Vagina (tissue), 2 donors: ENCODE data around the gene ZMIZ1. TPM values are rescaled to one million over a fixed set of nuclear protein-coding genes. Genes with fewer than 3 reads are reported as not detected.

Experiments
- DNase-seq, 2 donors: peaks; one replicate each; pipeline ENCODE4 v3.0.0-alpha.2; 2017; ENCODE audit errors: extremely low spot score in 2 of 2
- H3K27ac ChIP-seq: fragments of 200-600 bp; sonication (generic); one replicate; pipeline ENCODE4 v1.5.1; 2019
- H3K27me3 ChIP-seq: fragments of 200-600 bp; sonication (generic); one replicate; pipeline ENCODE4 v1.5.1; 2019
- H3K36me3 ChIP-seq, 2 donors: fragments of 200-600 bp; sonication (generic); one replicate each; pipeline ENCODE4 v1.5.1; 2017 to 2019
- H3K4me1 ChIP-seq: fragments of 200-600 bp; sonication (generic); one replicate; pipeline ENCODE4 v1.5.1; 2019
- H3K4me3 ChIP-seq, 2 donors: fragments of 200-600 bp; sonication (generic); 1 replicate in 1 of 2; 2 replicates in 1 of 2; pipeline ENCODE4 v1.5.1; 2016 to 2019
- H3K9me3 ChIP-seq: fragments of 200-600 bp; sonication (generic); one replicate; pipeline ENCODE4 v1.5.1; 2019
- POLR2A ChIP-seq, 2 donors: fragments of 450-650 bp; IDR thresholded peaks; one replicate each; pipeline ENCODE4 v1.6.1; 2017; ENCODE audit warnings: antibody characterized with exemption in 2 of 2, mild to moderate bottlenecking in 2 of 2, moderate library complexity in 2 of 2
- POLR2AphosphoS5 ChIP-seq, 2 donors: sonication (generic); formaldehyde crosslinking; IDR thresholded peaks; one replicate each; pipeline ENCODE4 v1.9.0; 2017; ENCODE audit warnings: antibody characterized with exemption in 2 of 2, mild to moderate bottlenecking in 2 of 2, low read depth in 1 of 2; ENCODE audit not compliant: insufficient read depth in 1 of 2
- intact Hi-C: fragments of 100-400 bp; cut with DNase I; formaldehyde crosslinking; loops from one replicate; pipeline ENCODE4 v1.15.1; 2023
- total RNA-seq: library from RNA; depleted of rRNA; stranded (reverse); fragments of >200 nt; gene quantifications from one replicate; pipeline ENCODE4 v1.2.3, GENCODE V29; 2016
- TF ChIP-seq, protein P1 (sequence below), 3 experiments: fragments of 450-650 bp in 2 of 3; fragments of 200-600 bp in 1 of 3; sonication (generic) in 1 of 3; IDR thresholded peaks; one replicate each; pipeline ENCODE4 v1.5.1; 2017 to 2019; ENCODE audit warnings: antibody characterized with exemption in 3 of 3, mild to moderate bottlenecking in 2 of 3, moderate library complexity in 2 of 3

The ZMIZ1 gene
- total RNA-seq, 1 donor from 2014 or later, result 61.4 TPM

DNA sequence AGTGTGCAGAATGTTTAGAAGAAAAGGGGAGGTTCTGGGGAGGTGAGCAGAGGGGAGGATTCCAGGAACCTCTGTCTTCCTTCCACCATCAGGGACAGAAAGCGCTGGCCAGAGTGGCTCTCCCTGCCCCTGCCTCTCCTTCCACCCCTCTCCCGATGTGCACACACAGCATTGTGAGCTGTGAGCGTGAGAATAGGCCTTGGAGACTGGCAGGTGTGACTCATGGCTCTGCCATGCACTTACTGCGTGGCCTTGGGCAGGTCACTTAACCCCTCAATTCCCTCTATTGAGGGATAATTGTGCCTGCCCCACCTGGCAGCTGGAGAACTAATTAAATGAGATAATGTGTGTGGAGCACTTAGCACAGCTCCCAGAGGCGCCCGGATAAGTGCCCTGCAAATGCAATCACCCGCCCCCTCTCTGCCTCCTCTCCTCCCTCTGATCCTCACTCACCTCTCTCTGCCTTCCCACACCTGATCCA, 115.4 kb downstream of the ZMIZ1 start:
- Histone ChIP-seq H3K9me3 (no peaks in the 10 kb centered on the region), H3K4me1 (peaks cover 100% of the 10 kb centered on the region), H3K27ac (peak overlapping the region; percentile 73), H3K27me3 (no peaks in the 10 kb centered on the region), H3K36me3 (no peaks in the 10 kb centered on the region), H3K4me3 (no peak overlapping the region)
- no peak for TF ChIP-seq POLR2A (IDR thresholded peaks at IDR 0.05)
- DNase-seq, result no peak
- intact Hi-C loops, result no loop called here

DNA sequence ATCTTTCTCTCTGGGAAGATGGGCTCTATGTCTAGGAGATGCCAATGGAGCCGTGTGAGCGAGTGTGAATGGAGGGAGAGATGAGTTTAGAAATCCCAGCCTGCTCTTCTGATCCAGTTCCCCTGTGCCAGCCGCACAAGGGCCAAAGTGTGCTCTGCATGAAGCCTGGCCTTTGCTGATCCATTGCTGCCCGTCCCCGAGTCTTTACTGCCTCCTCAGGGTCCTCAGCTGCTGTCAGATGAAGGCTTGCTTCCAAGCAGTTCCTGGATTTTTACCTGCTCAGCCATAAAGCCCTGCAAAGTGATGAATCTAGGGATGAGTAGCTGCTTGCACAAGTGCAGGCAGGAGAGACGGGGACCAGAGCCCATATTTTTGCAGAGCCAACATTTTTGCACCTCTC, 115.9 kb downstream of the ZMIZ1 start:
- H3K4me1 ChIP-seq, result peaks cover 100% of the 10 kb centered on the region
- DNase-seq, result no peak
- H3K36me3 ChIP-seq, result no peaks in the 10 kb centered on the region
- TF ChIP-seq POLR2AphosphoS5 (IDR thresholded peaks at IDR 0.05; ENCODE audit: insufficient read depth in 1 of 2, low read depth in 1 of 2) (no peak), POLR2A (IDR thresholded peaks at IDR 0.05) (no peak)
- TF ChIP-seq, protein P1, sequence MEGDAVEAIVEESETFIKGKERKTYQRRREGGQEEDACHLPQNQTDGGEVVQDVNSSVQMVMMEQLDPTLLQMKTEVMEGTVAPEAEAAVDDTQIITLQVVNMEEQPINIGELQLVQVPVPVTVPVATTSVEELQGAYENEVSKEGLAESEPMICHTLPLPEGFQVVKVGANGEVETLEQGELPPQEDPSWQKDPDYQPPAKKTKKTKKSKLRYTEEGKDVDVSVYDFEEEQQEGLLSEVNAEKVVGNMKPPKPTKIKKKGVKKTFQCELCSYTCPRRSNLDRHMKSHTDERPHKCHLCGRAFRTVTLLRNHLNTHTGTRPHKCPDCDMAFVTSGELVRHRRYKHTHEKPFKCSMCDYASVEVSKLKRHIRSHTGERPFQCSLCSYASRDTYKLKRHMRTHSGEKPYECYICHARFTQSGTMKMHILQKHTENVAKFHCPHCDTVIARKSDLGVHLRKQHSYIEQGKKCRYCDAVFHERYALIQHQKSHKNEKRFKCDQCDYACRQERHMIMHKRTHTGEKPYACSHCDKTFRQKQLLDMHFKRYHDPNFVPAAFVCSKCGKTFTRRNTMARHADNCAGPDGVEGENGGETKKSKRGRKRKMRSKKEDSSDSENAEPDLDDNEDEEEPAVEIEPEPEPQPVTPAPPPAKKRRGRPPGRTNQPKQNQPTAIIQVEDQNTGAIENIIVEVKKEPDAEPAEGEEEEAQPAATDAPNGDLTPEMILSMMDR (IDR thresholded peaks at IDR 0.05), result no peak
- H3K4me3 ChIP-seq, result no peak overlapping the region
- no peaks in the 10 kb centered on the region for H3K9me3 ChIP-seq
- intact Hi-C loops, result no loop called here
- H3K27ac ChIP-seq, result peak overlapping the region; percentile 73
- H3K27me3 ChIP-seq, result no peaks in the 10 kb centered on the region

DNA sequence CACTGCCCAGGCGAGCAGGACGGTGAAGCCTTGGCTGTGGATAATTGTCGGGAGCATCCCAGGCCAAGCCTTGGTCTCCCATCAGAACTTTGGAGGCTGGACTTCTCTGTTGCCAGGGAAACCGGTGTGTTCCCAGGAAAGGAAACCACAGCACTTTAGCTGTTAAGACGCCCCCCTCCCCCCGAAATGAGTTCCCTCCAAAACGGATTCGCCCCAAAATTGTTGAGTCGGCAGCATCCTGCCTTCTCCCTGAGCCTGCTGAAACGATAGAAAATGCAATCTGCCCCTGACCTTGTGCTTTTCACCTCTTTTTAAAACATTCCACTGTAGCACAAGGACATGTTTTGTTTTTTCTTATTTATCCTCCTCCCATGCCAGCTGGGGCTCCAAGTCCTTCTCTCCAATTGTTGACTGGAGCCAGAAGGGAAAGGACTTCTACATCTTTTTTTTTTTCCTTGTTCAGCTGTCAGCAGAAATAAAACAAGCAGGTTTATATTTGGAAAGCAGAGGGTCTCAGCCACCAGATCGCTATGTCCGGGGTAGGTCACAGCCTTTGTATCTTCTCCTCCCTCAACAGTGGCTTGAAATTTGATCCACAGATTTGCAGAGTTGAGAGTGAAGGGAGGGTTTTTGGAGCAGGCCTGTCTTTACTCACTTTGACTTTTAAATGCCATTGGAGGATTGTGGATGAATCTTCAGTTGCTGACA, 116.5 kb downstream of the ZMIZ1 start:
- no peak for TF ChIP-seq POLR2A (IDR thresholded peaks at IDR 0.05)
- TF ChIP-seq, protein P1 (IDR thresholded peaks at IDR 0.05), result no peak
- peak in 1 of 2 donors; percentile 22 for TF ChIP-seq POLR2AphosphoS5 (IDR thresholded peaks at IDR 0.05; ENCODE audit: insufficient read depth in 1 of 2, low read depth in 1 of 2)
- H3K4me3 ChIP-seq, result no peak overlapping the region
- H3K9me3 ChIP-seq, result no peaks in the 10 kb centered on the region
- peaks cover 98% of the 10 kb centered on the region for H3K4me1 ChIP-seq
- H3K36me3 ChIP-seq, result no peaks in the 10 kb centered on the region
- peak overlapping the region; percentile 73 for H3K27ac ChIP-seq
- H3K27me3 ChIP-seq, result no peaks in the 10 kb centered on the region
- intact Hi-C loops, result no loop called here
- no peak for DNase-seq

DNA sequence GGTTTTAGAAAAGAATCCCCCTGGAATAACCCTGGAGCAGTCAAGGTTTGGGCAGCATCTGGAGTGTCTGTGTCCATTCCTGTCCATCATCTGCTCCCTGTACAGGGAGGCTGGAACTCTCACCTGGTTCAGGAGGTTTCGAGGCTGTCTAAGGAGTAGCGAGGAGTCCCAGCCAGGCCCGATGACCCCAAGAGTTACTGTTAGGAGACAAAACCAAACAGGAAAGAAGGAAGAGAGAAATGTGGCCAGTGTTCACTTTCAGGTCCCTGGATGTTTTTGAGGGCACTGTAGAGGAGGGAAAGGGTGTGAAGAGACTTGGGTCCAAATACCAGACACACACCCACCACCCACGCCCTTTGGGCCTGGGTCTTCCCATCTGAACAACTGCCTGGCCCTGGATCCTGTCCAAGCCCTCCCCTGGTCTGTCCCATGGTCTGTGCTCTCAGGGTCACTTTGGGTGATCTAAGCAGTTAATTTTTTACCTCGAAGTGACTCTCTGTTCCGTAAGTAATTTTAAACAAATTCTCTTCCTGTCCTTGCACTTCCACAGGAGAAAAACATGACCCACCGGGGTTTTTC, 117.1 kb downstream of the ZMIZ1 start:
- no peaks in the 10 kb centered on the region for H3K36me3 ChIP-seq
- H3K27ac ChIP-seq, result peak overlapping the region; percentile 73
- intact Hi-C loops, result no loop called here
- peaks cover 91% of the 10 kb centered on the region for H3K4me1 ChIP-seq
- no peak overlapping the region for H3K4me3 ChIP-seq
- TF ChIP-seq POLR2AphosphoS5 (IDR thresholded peaks at IDR 0.05; ENCODE audit: insufficient read depth in 1 of 2, low read depth in 1 of 2) (no peak), POLR2A (IDR thresholded peaks at IDR 0.05) (no peak)
- TF ChIP-seq, protein P1 (IDR thresholded peaks at IDR 0.05), result no peak
- H3K27me3 ChIP-seq, result no peaks in the 10 kb centered on the region
- no peaks in the 10 kb centered on the region for H3K9me3 ChIP-seq
- no peak for DNase-seq

DNA sequence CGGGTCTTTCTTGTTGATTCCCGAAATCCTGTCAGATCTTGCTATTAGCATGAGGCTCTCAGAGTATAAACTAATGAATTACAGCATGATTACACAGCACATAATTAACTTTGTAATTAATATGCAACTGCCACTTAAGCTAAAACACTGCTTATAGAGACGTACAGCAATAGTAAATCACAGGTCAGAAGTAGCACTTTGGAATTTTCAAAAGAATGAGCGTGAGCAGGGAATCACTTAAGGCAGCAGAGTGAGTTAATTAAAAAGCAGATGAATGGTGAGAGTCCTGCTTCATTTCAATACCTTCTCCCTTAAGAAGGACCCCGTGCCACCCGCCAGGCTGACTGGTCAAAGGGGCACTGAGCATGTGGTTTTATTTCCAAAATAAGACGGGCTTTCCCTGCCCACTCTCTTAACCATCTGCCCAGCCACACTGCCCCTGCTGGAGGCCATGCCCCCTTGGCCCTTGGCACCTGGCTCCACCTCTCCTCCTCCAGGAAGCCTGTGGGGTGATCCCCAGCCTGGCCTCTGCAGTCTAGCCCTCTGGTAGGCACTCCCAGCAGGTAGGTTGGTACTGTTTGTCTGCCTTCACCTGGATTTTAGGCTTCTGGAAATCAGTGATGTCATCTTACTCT, 117.8 kb downstream of the ZMIZ1 start:
- no peak overlapping the region for H3K4me3 ChIP-seq
- intact Hi-C loops, result no loop called here
- DNase-seq, result no peak
- peaks cover 90% of the 10 kb centered on the region for H3K4me1 ChIP-seq
- TF ChIP-seq, protein P1 (IDR thresholded peaks at IDR 0.05), result no peak
- TF ChIP-seq POLR2A (IDR thresholded peaks at IDR 0.05) (no peak), POLR2AphosphoS5 (IDR thresholded peaks at IDR 0.05; ENCODE audit: insufficient read depth in 1 of 2, low read depth in 1 of 2) (no peak)
- no peaks in the 10 kb centered on the region for H3K9me3 ChIP-seq
- peak overlapping the region; percentile 73 for H3K27ac ChIP-seq
- no peaks in the 10 kb centered on the region for H3K36me3 ChIP-seq
- H3K27me3 ChIP-seq, result no peaks in the 10 kb centered on the region
